SK-N-SH treated with all-trans-retinoic acid at 6 μM for 48 hours (cell line): ENCODE measurements around the gene KATNAL1.

Source experiments
- ARNTL ChIP-seq: fragments of 450-650 bp; formaldehyde crosslinking; IDR thresholded peaks from 2 replicates; pipeline ENCODE4 v1.5.0; 2020; ENCODE audit warnings: low read depth, mild to moderate bottlenecking, moderate library complexity, borderline replicate concordance
- BACH2 ChIP-seq: fragments of 250-450 bp; sonication (Bioruptor Pico); IDR thresholded peaks from 2 replicates; pipeline ENCODE4 v1.9.0; 2021; ENCODE audit warnings: mild to moderate bottlenecking, borderline replicate concordance
- CSDC2 ChIP-seq: fragments of 250-450 bp; sonication (Bioruptor Pico); IDR thresholded peaks from 2 replicates; pipeline ENCODE4 v1.5.0; 2020; ENCODE audit warnings: mild to moderate bottlenecking, moderate library complexity
- ISL1 ChIP-seq: fragments of 250-450 bp; sonication (Bioruptor Pico); IDR thresholded peaks from 2 replicates; pipeline ENCODE4 v2.1.2; 2022; ENCODE audit warnings: mild to moderate bottlenecking, moderate library complexity
- PATZ1 ChIP-seq: fragments of 250-450 bp; sonication (Bioruptor Pico); IDR thresholded peaks from 2 replicates; pipeline ENCODE4 v1.8.0; 2020; ENCODE audit warnings: mild to moderate bottlenecking, moderate library complexity, borderline replicate concordance
- PPARA ChIP-seq: fragments of 250-450 bp; sonication (Bioruptor Pico); IDR thresholded peaks from 2 replicates; pipeline ENCODE4 v1.5.0; 2020; ENCODE audit warnings: mild to moderate bottlenecking, borderline replicate concordance
- RARB ChIP-seq: fragments of 250-450 bp; sonication (Bioruptor Pico); IDR thresholded peaks from 2 replicates; pipeline ENCODE4 v1.8.0; 2021; ENCODE audit warnings: mild to moderate bottlenecking, moderate library complexity
- TCF4 ChIP-seq: fragments of 250-450 bp; sonication (Bioruptor Pico); IDR thresholded peaks from 2 replicates; pipeline ENCODE4 v1.8.0; 2021; ENCODE audit warnings: mild to moderate bottlenecking, moderate library complexity, borderline replicate concordance
- TOX ChIP-seq: fragments of 250-450 bp; sonication (Bioruptor Pico); IDR thresholded peaks from 2 replicates; pipeline ENCODE4 v1.8.0; 2021; ENCODE audit warnings: mild to moderate bottlenecking, moderate library complexity, borderline replicate concordance
- TSHZ2 ChIP-seq: fragments of 250-450 bp; sonication (Bioruptor Pico); IDR thresholded peaks from 2 replicates; pipeline ENCODE4 v1.5.0; 2020; ENCODE audit warnings: mild to moderate bottlenecking, moderate library complexity
- ZC3H10 ChIP-seq: fragments of 250-450 bp; sonication (Bioruptor Pico); IDR thresholded peaks from 2 replicates; pipeline ENCODE4 v1.5.1; 2021; ENCODE audit warnings: mild to moderate bottlenecking, moderate library complexity
- ZFP30 ChIP-seq: fragments of 450-650 bp; formaldehyde crosslinking; IDR thresholded peaks from 2 replicates; pipeline ENCODE4 v1.5.0; 2022; ENCODE audit warnings: mild to moderate bottlenecking, moderate library complexity
- ZNF70 ChIP-seq: fragments of 450-650 bp; formaldehyde crosslinking; IDR thresholded peaks from 2 replicates; pipeline ENCODE4 v1.5.0; 2020; ENCODE audit warnings: mild to moderate bottlenecking, moderate library complexity
- TF ChIP-seq, protein P1 (sequence below): fragments of 250-450 bp; sonication (Bioruptor Pico); IDR thresholded peaks from 2 replicates; pipeline ENCODE4 v1.5.1; 2021; ENCODE audit warnings: mild to moderate bottlenecking, moderate library complexity

DNA sequence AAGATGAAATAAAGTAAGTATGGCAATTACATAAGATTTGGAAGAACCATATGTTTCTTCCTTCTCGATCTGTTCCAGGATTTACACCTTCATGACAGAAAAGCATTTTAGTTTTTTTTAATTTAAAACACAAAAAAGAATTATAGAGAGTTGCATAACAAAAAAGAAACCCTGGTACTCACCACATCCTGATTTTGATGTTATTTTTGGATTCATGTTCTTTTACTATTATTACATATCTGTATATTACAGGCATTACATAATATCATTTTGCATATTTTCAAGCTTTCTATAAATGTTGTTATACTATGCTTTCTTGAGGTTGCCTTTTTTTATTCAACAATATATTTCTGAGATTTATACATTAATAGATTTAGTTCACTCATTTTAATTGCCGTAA lies 6.7 kb upstream of the KATNAL1 start:
- TF ChIP-seq ZFP30 (CRISPR knock-in tag), result no peak
- TF ChIP-seq RARB (CRISPR knock-in tag), result no peak
- TF ChIP-seq CSDC2 (CRISPR knock-in tag), result no peak
- no peak for TF ChIP-seq TOX (CRISPR knock-in tag)
- no peak for TF ChIP-seq PPARA (CRISPR knock-in tag)
- TF ChIP-seq ZNF70 (CRISPR knock-in tag), result no peak
- TF ChIP-seq TCF4 (CRISPR knock-in tag), result no peak
- TF ChIP-seq PATZ1 (CRISPR knock-in tag), result no peak
- TF ChIP-seq ARNTL (CRISPR knock-in tag), result no peak
- no peak for TF ChIP-seq TSHZ2 (CRISPR knock-in tag)
- TF ChIP-seq ZC3H10 (CRISPR knock-in tag), result no peak
- TF ChIP-seq, protein P1, sequence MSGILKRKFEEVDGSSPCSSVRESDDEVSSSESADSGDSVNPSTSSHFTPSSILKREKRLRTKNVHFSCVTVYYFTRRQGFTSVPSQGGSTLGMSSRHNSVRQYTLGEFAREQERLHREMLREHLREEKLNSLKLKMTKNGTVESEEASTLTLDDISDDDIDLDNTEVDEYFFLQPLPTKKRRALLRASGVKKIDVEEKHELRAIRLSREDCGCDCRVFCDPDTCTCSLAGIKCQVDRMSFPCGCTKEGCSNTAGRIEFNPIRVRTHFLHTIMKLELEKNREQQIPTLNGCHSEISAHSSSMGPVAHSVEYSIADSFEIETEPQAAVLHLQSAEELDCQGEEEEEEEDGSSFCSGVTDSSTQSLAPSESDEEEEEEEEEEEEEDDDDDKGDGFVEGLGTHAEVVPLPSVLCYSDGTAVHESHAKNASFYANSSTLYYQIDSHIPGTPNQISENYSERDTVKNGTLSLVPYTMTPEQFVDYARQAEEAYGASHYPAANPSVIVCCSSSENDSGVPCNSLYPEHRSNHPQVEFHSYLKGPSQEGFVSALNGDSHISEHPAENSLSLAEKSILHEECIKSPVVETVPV, result no peak
- no peak for TF ChIP-seq BACH2 (CRISPR knock-in tag)
- TF ChIP-seq ISL1 (CRISPR knock-in tag), result no peak
